Measurements from ENCODE around the gene ADD3. TPM values are rescaled to one million over a fixed set of nuclear protein-coding genes. Genes with fewer than 3 reads are reported as not detected.

ADD3 gene
- total RNA-seq, 2 donors from 2014 or later = 183 to 241 TPM

DNA sequence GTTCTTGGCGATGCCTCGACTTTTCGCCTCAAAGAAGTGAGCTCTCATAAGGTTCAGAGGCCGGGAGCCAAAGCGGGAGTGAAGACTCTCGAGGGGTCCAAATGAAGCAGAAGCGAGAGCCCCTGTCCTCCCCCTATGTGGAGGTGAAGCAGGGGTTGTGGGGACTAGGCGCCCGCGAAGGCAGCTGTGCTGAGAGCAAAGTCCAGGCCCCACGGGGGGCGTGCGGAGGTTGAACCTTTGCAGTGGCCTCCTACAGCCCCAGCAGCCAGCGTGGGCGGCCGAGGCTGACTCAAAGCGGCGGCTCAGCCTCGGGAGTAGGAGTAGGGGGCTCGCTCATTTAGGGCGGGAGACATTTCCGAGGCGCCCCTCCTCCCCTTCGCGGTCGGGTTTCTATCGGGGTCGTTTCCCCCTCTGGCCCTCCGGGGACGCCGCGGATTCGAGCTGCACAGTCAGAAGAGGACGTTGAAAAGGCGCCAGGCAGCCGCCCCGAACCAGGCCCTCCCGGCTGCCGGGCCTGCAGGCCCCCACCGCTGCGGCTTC lies 553 bp upstream of the ADD3 start:
- peak overlapping the region; percentile 73 for H3K4me3 ChIP-seq (ENCODE audit: low read length)
- Mint-ChIP-seq H3K27ac (no peak overlapping the region), H3K9me3 (no peaks in the 10 kb centered on the region), H3K27me3 (ENCODE audit: insufficient read depth) (no peaks in the 10 kb centered on the region), H3K4me3 (no peak overlapping the region), H3K36me3 (ENCODE audit: low read depth) (no peaks in the 10 kb centered on the region), H3K4me1 (peaks cover 43% of the 10 kb centered on the region)
- peak overlapping the region; percentile 67 for H3K9ac ChIP-seq (ENCODE audit: extremely low read depth, low read length, poor library complexity, severe bottlenecking)
- TF ChIP-seq, protein P1, sequence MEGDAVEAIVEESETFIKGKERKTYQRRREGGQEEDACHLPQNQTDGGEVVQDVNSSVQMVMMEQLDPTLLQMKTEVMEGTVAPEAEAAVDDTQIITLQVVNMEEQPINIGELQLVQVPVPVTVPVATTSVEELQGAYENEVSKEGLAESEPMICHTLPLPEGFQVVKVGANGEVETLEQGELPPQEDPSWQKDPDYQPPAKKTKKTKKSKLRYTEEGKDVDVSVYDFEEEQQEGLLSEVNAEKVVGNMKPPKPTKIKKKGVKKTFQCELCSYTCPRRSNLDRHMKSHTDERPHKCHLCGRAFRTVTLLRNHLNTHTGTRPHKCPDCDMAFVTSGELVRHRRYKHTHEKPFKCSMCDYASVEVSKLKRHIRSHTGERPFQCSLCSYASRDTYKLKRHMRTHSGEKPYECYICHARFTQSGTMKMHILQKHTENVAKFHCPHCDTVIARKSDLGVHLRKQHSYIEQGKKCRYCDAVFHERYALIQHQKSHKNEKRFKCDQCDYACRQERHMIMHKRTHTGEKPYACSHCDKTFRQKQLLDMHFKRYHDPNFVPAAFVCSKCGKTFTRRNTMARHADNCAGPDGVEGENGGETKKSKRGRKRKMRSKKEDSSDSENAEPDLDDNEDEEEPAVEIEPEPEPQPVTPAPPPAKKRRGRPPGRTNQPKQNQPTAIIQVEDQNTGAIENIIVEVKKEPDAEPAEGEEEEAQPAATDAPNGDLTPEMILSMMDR (conservative IDR thresholded peaks at IDR 0.05) = no peak
- peak overlapping the region; percentile 59 for H3K27ac ChIP-seq (ENCODE audit: low read depth, low read length)
- no peaks in the 10 kb centered on the region for H3K36me3 ChIP-seq (ENCODE audit: control insufficient read depth, insufficient read depth, low read length)
- 3 to 6% methylated on average over 14 to 41 of the region's 41 CpGs for WGBS, 2 experiments (ENCODE audit: insufficient coverage in 1 of 2, insufficient read length in 1 of 2)
- H3K4me1 ChIP-seq (ENCODE audit: control insufficient read depth, insufficient read depth, low read length) = peaks cover 21% of the 10 kb centered on the region
- no peak for DNase-seq
- H3K27me3 ChIP-seq (ENCODE audit: control insufficient read depth, insufficient read depth, low read length, poor library complexity, severe bottlenecking) = peaks cover 4% of the 10 kb centered on the region
- H3K9me3 ChIP-seq (ENCODE audit: control insufficient read depth, low read length) = no peaks in the 10 kb centered on the region

DNA sequence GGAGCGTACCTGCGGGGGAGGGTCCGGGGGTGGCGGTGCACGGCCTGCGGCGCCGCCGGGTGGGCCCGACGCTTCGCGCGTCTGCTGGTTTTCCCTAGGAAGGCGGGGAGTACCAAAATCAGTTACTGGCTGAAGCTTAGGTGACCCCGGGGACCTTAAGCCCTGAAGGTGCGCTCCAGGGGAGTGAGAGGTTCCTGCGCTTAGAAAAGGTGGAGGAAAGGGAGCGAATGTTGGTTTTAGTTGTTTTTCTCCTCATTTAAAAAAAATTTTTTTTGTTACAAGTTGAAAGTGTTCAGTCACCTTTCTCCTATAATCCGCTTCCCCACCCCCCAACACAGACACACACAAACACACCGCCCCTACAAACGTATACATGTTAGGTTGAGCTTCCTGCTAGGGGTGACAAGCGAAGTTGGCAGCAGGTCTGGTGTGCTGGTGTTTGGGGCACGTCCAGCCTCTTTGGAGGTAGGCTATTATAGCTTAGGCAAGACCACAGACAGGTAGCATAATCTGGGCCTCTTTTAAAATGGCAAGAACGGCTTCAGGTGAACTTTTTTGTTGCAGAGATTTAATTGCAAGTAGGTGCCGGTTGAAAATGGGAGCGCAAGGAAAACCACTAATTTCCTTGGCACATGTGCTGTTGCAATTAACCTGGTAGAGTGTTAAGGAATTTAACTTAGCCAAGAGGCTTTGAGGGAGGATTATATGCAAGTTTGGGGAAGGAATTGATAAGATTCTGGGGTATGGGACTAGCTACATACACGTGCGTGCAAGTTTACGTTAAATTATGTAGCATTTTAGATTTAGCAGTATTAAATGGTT lies 945 bp downstream of the ADD3 start:
- no peaks in the 10 kb centered on the region for H3K9me3 Mint-ChIP-seq
- Histone ChIP-seq H3K27ac (ENCODE audit: low read depth, low read length) (peak overlapping the region; percentile 85), H3K4me1 (ENCODE audit: control insufficient read depth, insufficient read depth, low read length) (peaks cover 21% of the 10 kb centered on the region), H3K9ac (ENCODE audit: extremely low read depth, low read length, poor library complexity, severe bottlenecking) (peak overlapping the region; percentile 65), H3K27me3 (ENCODE audit: control insufficient read depth, insufficient read depth, low read length, poor library complexity, severe bottlenecking) (peaks cover 4% of the 10 kb centered on the region), H3K36me3 (ENCODE audit: control insufficient read depth, insufficient read depth, low read length) (no peaks in the 10 kb centered on the region), H3K4me3 (ENCODE audit: low read length) (peak overlapping the region; percentile 87), H3K9me3 (ENCODE audit: control insufficient read depth, low read length) (no peaks in the 10 kb centered on the region)
- 3 to 7% methylated on average over 20 to 30 of the region's 30 CpGs for WGBS, 2 experiments (ENCODE audit: insufficient coverage in 1 of 2, insufficient read length in 1 of 2)
- peaks cover 47% of the 10 kb centered on the region for H3K4me1 Mint-ChIP-seq
- peak overlapping the region; percentile 83 for H3K27ac Mint-ChIP-seq
- peak; percentile 73 for DNase-seq
- TF ChIP-seq, protein P1 (conservative IDR thresholded peaks at IDR 0.05) = no peak
- no peaks in the 10 kb centered on the region for H3K27me3 Mint-ChIP-seq (ENCODE audit: insufficient read depth)
- H3K36me3 Mint-ChIP-seq (ENCODE audit: low read depth) = peaks cover under 1% of the 10 kb centered on the region
- H3K4me3 Mint-ChIP-seq = no peak overlapping the region

DNA sequence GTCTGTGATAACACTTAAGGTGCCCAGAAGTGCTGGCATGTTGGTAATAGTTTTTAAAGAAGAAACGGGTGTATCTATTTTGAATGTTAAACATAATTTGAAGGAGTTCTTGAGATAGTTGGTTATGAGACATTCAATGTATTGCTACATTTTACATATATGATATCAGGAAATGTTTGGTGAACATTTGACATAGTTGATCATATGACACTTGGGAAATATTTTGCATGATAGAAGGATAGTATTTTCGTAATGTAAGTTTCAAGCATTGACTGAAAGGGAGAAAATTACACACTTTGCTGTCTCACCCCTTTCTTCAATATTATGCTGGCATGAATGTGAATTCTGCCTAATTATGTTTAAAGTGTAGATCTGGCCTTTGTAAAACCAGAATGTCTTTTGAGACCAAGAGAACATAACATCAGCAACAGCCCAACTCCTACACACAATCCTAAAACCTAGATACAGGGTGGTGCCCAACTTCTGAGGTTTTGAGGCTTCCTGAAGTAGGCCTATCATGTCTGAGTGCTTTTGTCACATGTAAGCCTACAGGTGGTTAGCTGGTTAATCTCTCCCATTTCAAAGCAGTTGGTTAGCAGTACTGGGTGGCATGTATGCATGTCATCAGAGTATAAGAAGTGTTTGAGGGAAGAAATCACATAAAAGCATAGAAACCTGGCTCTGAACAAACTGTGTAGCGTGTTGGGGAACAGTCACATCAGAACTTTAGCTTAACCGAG lies 2.1 kb downstream of the ADD3 start:
- DNase-seq = no peak
- Histone ChIP-seq H3K4me3 (ENCODE audit: low read length) (peak overlapping the region; percentile 87), H3K9me3 (ENCODE audit: control insufficient read depth, low read length) (no peaks in the 10 kb centered on the region), H3K9ac (ENCODE audit: extremely low read depth, low read length, poor library complexity, severe bottlenecking) (peak overlapping the region; percentile 65), H3K4me1 (ENCODE audit: control insufficient read depth, insufficient read depth, low read length) (peaks cover 21% of the 10 kb centered on the region), H3K27me3 (ENCODE audit: control insufficient read depth, insufficient read depth, low read length, poor library complexity, severe bottlenecking) (peaks cover 4% of the 10 kb centered on the region), H3K36me3 (ENCODE audit: control insufficient read depth, insufficient read depth, low read length) (no peaks in the 10 kb centered on the region), H3K27ac (ENCODE audit: low read depth, low read length) (no peak overlapping the region)
- Mint-ChIP-seq H3K27me3 (ENCODE audit: insufficient read depth) (no peaks in the 10 kb centered on the region), H3K4me1 (peaks cover 49% of the 10 kb centered on the region), H3K27ac (peak overlapping the region; percentile 53), H3K36me3 (ENCODE audit: low read depth) (peaks cover 6% of the 10 kb centered on the region), H3K9me3 (no peaks in the 10 kb centered on the region), H3K4me3 (no peak overlapping the region)
- TF ChIP-seq, protein P1 (conservative IDR thresholded peaks at IDR 0.05) = no peak
- 79 to 96% methylated on average over 3 to 4 of the region's 4 CpGs for WGBS, 2 experiments (ENCODE audit: insufficient coverage in 1 of 2, insufficient read length in 1 of 2)
